Mammary epithelial cell (primary cell): Measurements from ENCODE around the gene PDE6A.

Experiments
- EZH2 ChIP-seq: IDR thresholded peaks from 2 replicates; pipeline ENCODE4 v1.6.1; 2012; ENCODE audit warnings: low read length, inconsistent platforms, borderline replicate concordance
- TF ChIP-seq, protein P1 (sequence below), 2 donors: IDR thresholded peaks in 1 of 2; conservative IDR thresholded peaks in 1 of 2; 2 replicates each; pipeline ENCODE4 v1.5.1; 2011 to 2012; ENCODE audit warnings: inconsistent platforms in 2 of 2, low read length in 2 of 2, mild to moderate bottlenecking in 2 of 2, control low read depth in 1 of 2, low read depth in 1 of 2; ENCODE audit not compliant: insufficient read depth in 1 of 2; ENCODE audit errors: extremely low read depth in 1 of 2

DNA sequence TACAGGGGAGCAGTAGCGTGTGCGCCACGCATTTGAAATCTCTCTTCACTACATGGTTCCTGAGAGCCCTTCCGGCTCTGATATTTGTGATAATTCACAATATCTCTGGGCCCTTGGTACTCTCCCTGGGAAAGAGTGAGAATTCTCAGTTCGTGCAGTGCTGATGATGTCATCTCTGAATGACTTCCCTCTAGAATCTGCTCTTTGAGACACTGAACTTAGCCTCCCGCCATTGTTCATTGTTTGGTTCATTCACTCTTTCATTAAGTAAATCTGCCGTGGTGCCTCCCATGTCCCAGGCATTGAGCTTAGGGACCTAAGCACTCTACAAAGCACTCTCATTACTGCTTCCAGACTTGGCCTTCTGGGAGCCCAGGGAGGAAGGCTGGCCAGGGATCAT is 120.5 kb downstream of the PDE6A start:
- TF ChIP-seq EZH2: no peak
- TF ChIP-seq, protein P1, sequence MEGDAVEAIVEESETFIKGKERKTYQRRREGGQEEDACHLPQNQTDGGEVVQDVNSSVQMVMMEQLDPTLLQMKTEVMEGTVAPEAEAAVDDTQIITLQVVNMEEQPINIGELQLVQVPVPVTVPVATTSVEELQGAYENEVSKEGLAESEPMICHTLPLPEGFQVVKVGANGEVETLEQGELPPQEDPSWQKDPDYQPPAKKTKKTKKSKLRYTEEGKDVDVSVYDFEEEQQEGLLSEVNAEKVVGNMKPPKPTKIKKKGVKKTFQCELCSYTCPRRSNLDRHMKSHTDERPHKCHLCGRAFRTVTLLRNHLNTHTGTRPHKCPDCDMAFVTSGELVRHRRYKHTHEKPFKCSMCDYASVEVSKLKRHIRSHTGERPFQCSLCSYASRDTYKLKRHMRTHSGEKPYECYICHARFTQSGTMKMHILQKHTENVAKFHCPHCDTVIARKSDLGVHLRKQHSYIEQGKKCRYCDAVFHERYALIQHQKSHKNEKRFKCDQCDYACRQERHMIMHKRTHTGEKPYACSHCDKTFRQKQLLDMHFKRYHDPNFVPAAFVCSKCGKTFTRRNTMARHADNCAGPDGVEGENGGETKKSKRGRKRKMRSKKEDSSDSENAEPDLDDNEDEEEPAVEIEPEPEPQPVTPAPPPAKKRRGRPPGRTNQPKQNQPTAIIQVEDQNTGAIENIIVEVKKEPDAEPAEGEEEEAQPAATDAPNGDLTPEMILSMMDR (conservative IDR thresholded peaks at IDR 0.05 in 1 of 2, IDR thresholded peaks at IDR 0.05 in 1 of 2; ENCODE audit: extremely low read depth in 1 of 2, insufficient read depth in 1 of 2, low read depth in 1 of 2, low read length in 2 of 2): no peak
